GM12875 (cell line): ENCODE results near the gene CPT1A.

Source experiments
- H3K4me3 ChIP-seq: one replicate; pipeline ENCODE4 v1.5.1; 2011; ENCODE audit warnings: low read depth, low read length, control low read depth
- CTCF ChIP-seq: IDR thresholded peaks from 2 replicates; pipeline ENCODE4 v1.5.1; 2011; ENCODE audit warnings: low read depth, mild to moderate bottlenecking, control low read depth, inconsistent platforms, low read length, moderate library complexity, borderline replicate concordance; ENCODE audit not compliant: insufficient read depth

CPT1A gene

GRCh38 chr11:68749229-68750123 is 92.2 kb downstream of the CPT1A start:
- no peak overlapping the region for H3K4me3 ChIP-seq
- TF ChIP-seq CTCF, result no peak

GRCh38 chr11:68748061-68748460 is 93.7 kb downstream of the CPT1A start:
- no peak overlapping the region for H3K4me3 ChIP-seq

GRCh38 chr11:68743539-68743938 is 98.2 kb downstream of the CPT1A start:
- no peak for TF ChIP-seq CTCF
- no peak overlapping the region for H3K4me3 ChIP-seq

More at GRCh38 chr11:68748061-68748460, 93.7 kb downstream of the CPT1A start:
- no peak for TF ChIP-seq CTCF

- no peak overlapping the region for H3K4me3 ChIP-seq
- TF ChIP-seq CTCF, result no peak
Measured at GRCh38 chr11:68741463-68741862, 100.3 kb downstream of the CPT1A start.

GRCh38 chr11:68735646-68736045 is 106.1 kb downstream of the CPT1A start:
- no peak overlapping the region for H3K4me3 ChIP-seq
- no peak for TF ChIP-seq CTCF

- H3K4me3 ChIP-seq, result no peak overlapping the region
- no peak for TF ChIP-seq CTCF
Measured at GRCh38 chr11:68735125-68735524, 106.6 kb downstream of the CPT1A start.

GRCh38 chr11:68734111-68734510 is 107.6 kb downstream of the CPT1A start:
- H3K4me3 ChIP-seq, result no peak overlapping the region

More at GRCh38 chr11:68734111-68734510, 107.6 kb downstream of the CPT1A start:
- no peak for TF ChIP-seq CTCF
